GM18508 (cell line): ENCODE data around the gene SDK2.

Source experiments
- ATAC-seq: cut with Tn5 transposase; IDR thresholded peaks from one replicate; pipeline ENCODE4 v1.9.1; 2021; ENCODE audit warnings: moderate number of reproducible peaks; ENCODE audit not compliant: insufficient read depth, unreplicated experiment

SDK2 gene

DNA sequence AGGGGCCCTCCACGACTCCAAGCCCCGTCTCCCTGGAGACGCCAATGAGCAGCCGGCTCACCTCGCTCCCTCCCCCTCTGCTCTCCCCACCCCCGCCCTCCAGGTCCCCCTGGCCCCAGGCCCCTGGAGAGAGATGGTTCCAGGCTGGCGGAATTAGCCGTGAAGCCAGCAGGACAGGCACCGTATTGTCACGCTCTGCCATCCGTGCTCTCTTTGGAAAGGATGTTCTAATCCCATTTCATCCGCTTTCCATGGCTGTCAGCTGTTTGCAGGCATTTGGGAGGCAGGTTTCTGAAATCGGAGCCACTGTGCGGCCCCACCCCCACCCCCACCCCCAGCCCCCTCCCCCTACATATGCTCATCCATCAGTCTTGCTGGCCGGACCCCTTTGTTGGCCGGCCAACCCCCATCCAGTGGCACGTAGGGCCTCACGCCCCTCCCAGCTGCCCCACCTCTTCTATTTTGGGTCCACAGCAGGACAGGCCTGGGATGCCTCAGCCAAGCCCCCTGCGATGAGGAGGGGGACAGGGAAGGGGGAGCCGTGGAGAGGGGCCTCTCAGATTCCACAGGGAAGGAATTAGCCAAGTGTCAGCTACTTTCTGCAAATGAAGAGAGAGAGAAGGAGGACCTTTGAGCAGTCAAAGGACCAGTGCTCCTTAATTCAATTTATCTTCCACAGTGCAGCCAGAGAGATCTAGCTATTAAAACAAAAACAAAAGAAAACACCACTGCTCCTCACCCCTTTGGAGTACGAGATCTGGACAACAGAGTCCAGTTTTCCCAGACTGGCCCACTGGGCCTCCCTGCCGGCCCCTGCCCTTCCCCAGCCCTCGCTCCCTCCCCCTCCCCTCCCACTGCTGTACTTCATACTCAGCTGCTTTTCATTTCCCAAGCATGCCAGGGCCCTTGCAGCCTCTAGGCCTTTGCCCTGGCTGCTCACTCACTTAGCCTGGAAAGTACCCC, 30.7 kb downstream of the SDK2 start:
- ATAC-seq, result no peak

DNA sequence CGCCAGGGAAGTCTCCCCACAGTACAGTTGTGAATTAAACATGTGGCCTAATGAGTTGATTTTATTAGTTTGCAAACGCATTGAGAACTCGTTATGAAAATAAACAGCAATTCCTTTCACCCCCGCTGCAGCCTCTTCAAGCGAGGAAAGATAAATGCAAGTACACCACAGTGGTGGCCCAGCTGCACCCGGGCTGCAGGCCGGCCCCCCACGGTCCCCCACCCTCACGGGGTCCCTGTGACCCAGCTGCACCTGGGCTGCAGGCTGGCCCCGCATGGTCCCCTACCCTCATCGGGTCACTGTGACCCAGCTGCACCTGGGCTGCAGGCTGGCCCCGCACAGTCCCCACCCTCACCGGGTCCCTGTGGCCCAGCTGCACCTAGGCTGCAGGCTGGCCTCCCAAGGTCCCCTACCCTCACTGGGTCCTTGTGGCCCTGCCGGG, 32.2 kb downstream of the SDK2 start:
- no peak for ATAC-seq

- no peak for ATAC-seq
Measured at GRCh38 chr17:73611630-73612029, 32.6 kb downstream of the SDK2 start.

DNA sequence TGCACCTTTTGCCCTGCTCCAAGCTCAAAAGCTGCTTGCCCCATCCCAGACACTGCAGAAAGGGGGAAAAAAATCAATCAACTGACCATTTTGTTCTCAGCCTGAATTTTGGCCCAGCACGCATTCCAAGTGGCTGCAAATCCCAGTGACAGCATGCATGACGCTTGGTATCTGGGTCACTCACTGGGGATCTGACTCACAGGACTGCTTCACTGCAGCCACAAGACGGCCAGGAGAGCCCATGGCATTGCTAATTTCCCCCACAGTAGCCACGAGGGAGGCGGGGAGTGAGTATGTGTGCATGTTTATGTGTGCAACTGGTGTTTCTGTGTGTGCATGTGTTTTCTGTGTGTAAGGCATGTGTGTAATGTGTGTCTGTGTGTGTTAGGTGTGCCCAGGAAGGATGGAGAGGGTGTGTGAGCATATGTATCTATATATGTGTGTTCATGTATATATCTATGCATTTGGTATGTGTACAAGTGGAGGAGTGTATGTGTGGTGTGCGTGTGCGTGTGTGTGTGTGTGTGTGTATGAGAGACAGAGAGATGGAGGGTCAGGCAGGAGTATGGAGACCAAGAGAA, 33.8 kb downstream of the SDK2 start:
- ATAC-seq, result no peak

- ATAC-seq, result no peak
Measured at GRCh38 chr17:73609758-73610157, 34.5 kb downstream of the SDK2 start.

DNA sequence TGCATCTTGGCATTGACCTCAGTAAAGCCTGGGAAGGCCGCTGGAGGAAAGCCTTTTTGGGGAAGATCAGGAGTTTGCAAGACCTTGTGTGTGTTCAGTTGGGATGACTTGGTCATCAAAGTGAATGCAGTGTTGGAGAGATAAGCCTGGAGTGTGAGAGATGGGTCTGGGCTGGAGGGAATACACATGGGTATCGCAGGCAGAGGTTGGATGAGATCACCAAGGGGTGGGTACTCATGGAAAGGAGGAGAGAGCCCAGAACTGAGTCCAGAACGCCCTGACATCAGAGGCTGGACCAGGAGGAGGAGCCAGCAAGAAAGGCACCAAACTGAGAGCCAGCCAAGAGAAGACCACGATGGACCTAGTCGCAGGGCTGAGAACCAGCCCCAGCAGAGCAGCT, 35.2 kb downstream of the SDK2 start:
- ATAC-seq, result no peak

DNA sequence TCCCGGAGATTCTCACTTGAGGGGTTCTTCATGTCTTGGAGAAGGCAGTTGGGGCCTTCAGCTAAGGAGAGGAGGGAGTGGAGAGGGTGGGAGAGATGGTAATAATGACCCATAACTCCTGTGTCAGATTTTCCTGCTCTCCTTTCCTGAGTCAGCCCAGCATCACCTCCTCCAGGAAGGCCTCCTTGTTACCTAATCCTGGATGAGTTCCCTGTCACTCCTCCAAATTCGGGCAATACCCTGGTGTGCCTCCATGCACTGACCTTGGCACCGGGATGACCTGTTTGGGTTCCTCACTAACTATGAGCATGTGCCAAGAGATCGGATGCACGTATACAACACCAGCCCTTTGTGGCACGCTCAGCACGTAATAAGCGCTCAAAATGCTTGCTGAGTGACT, 38.8 kb downstream of the SDK2 start:
- no peak for ATAC-seq

- ATAC-seq, result no peak
Measured at GRCh38 chr17:73604476-73604875, 39.8 kb downstream of the SDK2 start.

DNA sequence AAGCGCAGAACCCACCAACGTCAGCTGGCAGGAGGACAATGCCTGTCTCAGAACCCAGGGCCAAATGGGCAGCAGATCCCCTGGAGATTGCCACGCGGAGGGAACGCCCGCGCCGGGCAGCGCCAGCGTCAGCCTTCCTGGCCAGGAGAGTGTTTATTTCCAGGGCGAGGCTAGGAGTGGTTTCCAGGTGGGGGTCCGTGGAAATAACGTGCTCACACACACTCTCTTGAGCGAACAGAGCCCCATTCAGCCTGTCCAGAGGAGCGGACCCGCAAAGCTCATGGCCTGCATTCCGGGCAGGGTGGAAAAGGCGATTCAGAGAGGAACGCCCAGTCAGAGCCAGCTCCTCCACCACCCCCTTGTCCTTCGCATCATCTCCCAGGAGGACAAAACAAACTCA, 40.3 kb downstream of the SDK2 start:
- ATAC-seq, result no peak

GRCh38 chr17:73600103-73600871, 44.0 kb downstream of the SDK2 start:
- no peak for ATAC-seq

DNA sequence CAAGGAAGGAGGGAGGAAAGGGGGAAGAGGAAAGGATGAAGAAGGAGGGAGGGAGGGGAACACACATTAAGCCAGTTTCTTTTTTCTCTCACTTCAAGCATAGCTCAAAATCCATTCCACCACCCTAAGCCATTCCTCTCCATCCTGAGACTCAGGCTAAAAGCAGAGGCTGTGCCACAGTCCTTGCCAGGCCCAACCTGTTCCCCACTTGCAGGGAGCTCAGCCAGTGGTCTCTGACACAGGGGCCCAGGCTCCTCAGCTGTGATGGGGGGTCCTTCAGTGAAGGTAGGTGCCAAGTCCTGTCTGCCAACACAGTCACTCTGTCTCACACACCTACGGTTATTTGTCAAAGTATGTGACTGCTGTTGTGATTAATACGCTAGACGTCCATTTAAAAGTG, 44.6 kb downstream of the SDK2 start:
- no peak for ATAC-seq

DNA sequence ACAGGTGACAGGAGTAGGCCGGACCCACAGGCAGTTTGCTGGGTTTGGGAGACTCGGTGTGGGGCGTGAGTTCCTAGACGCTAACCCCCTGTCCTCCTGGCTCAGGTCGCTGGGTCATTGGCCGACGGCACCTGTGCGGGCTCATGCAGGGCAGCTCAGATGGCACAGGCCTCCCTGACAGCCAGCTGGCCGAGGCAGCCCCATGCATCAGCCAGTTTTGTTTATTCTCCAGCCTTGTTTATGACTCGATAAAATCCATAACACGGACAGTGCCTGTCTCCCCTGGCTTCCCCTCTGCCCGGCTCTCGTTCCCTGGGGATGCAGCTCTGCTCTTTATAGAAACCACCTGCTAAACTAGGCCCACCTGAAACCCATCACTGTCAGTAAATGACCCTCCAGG, 46.0 kb downstream of the SDK2 start:
- ATAC-seq, result no peak

DNA sequence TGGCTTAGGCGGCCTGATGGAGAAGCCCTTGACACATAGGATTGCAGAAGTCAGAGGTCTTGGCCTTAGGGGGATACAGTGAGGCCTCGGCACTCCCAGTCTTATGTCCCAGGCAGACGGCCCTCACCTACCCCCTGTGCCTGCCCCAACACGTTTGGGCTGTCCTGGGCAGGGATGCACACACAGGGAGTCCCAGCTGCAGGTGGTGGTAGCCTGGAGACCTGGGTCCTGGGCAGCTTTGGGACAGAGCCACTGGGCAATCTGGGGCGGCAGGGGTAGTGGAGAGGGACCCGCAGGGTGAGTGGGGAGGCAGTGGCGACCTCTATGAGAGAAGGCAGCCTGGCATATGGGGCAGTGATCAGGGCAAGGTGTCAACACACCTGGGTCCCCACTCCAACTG, 48.3 kb downstream of the SDK2 start:
- no peak for ATAC-seq

GRCh38 chr17:73595479-73595878, 48.8 kb downstream of the SDK2 start:
- no peak for ATAC-seq

- ATAC-seq, result no peak
Measured at GRCh38 chr17:73595068-73595467, 49.2 kb downstream of the SDK2 start.

DNA sequence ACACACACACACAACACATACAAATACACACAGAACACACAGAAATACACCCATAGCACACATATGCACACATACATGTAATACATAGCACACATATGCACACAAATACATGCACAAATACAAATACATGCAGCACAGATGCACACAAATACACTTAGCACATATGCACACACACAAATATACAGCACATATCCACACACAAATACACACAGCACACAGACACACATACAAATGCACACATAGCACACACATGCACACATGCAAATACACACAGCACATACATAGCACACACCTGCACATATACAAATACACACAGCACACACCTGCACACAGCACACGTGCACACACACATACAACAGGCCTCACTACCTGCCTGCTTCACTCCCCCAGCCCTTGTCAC, 49.6 kb downstream of the SDK2 start:
- no peak for ATAC-seq

DNA sequence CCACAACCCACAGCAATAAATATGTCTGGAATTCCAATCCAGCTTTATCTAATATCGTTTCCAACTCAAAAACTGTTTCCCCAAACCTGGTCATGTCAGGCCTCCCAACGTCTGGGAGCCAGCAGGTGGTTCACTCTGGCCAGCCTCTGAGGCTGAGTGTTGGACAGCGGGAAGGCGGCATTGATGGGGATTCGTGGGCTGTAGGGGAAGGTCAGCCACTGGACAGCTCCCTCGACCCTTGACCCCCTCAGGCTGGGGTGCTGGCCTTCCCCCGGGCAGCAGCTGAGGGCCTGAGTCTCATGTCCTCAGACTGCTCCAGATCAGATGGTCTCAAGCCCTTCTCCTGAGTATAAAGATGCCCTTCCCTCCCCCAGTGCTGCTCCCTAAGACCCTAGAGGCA, 50.2 kb downstream of the SDK2 start:
- ATAC-seq, result no peak

- ATAC-seq, result no peak
Measured at GRCh38 chr17:73593249-73593965, 50.8 kb downstream of the SDK2 start.

GRCh38 chr17:73592501-73592961, 51.7 kb downstream of the SDK2 start:
- ATAC-seq, result no peak

GRCh38 chr17:73592079-73592415, 52.2 kb downstream of the SDK2 start:
- ATAC-seq, result no peak
